ENCODE data around the gene JAKMIP2. TPM values are rescaled to one million over a fixed set of nuclear protein-coding genes. Genes with fewer than 3 reads are reported as not detected.

JAKMIP2 gene
- total and polyA plus RNA-seq, 8 donors: 0.19 to 2.6 (median 0.67) TPM

GRCh38 chr5:147673791-147674190, 108.7 kb downstream of the JAKMIP2 start:
- FAIRE-seq (no peak), ATAC-seq (no peak), DNase-seq (no peak)
- H3K27me3 ChIP-seq: no peaks in the 10 kb centered on the region
- H3K4me3 ChIP-seq: no peak overlapping the region
- intact Hi-C loops (cut with DNase I): no loop called here
- no peak overlapping the region for H3K27ac ChIP-seq
- no peaks in the 10 kb centered on the region for H3K4me1 ChIP-seq
- TF ChIP-seq CTCF (IDR thresholded peaks at IDR 0.05): no peak
- no peaks in the 10 kb centered on the region for H3K36me3 ChIP-seq
- no peaks in the 10 kb centered on the region for H3K9me3 ChIP-seq
- WGBS, 2 donors: 75 to 81% methylated on average over 2 of the region's 2 CpGs

DNA sequence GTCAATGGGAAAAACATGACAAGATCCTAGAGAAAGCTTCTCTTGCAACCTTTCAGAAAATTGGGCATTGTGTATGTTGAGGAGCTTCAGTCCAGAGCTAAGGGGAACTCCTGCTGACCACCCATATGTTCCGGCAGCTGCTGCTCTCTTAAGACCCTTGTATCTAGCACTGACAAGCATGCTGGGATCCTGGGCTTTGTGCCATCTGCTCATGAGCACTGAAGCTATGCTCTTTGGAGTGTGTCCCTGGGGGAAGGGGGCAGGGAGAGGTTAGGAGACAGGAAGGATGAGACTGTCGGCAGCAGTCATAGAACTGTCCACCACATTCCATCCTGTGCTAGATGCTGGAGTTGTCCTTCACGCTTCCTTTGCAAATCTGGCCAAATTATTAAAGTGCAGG, 109.3 kb downstream of the JAKMIP2 start:
- intact Hi-C loops (cut with DNase I): no loop called here
- DNase-seq: no peak
- TF ChIP-seq CTCF (IDR thresholded peaks at IDR 0.05): no peak

DNA sequence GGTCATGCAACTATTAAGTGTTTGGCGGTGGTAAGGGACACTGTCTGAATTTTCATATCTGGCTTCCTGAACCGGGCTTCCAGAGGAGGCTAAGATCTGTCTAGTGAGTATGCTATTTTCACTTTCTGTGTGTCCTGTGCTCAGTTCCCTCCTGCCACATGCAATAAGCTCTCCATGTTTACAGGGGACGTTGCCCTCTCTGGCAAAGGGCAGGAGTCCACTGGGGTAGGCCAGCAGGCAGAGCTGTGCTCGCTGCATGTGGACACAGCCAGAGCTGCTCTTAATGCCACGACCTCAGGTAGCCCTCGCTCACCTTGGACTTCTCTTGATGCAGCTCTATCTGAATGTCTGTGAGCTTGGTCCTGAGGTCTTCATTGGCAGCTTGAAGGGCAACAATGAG, 111.2 kb downstream of the JAKMIP2 start:
- 86 to 90% methylated on average over 6 of the region's 6 CpGs for WGBS, 2 donors
- ATAC-seq (no peak), FAIRE-seq (no peak), DNase-seq (no peak)
- Histone ChIP-seq H3K36me3 (no peaks in the 10 kb centered on the region), H3K9me3 (no peaks in the 10 kb centered on the region), H3K27me3 (no peaks in the 10 kb centered on the region), H3K4me3 (no peak overlapping the region), H3K4me1 (no peaks in the 10 kb centered on the region), H3K27ac (no peak overlapping the region)
- intact Hi-C loops (cut with DNase I): no loop called here
- TF ChIP-seq CTCF (IDR thresholded peaks at IDR 0.05): no peak

More for the DNA sequence above, 109.3 kb downstream of the JAKMIP2 start:
- no peaks in the 10 kb centered on the region for H3K27me3 ChIP-seq
- H3K4me3 ChIP-seq: no peak overlapping the region
- H3K9me3 ChIP-seq: no peaks in the 10 kb centered on the region
- FAIRE-seq: no peak
- WGBS, 2 donors: 71 to 81% methylated on average over 3 of the region's 3 CpGs
- no peaks in the 10 kb centered on the region for H3K4me1 ChIP-seq
- no peak overlapping the region for H3K27ac ChIP-seq
- H3K36me3 ChIP-seq: no peaks in the 10 kb centered on the region
- ATAC-seq: no peak

DNA sequence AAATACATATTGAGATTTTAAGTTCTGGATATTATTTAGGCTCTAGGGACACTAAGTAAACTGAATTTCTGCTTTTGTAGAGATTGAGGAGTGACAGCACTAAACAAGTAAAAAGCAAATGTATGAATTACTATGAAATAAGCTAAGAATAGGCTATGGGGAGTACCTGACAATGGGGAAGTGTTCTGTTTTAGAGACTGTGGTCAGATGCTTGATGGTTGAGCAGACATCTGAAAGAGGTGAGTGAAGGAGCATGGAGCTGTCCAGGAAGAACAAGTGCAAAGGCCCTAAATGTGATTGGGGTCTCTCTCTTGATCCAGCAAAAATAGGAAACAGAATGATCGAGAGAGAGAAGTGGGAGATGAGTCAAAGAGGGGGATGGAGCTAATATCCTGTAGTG, 111.7 kb downstream of the JAKMIP2 start:
- H3K36me3 ChIP-seq: no peaks in the 10 kb centered on the region
- WGBS, 2 donors: 82 to 100% methylated on average over 1 of the region's 1 CpG
- no peak overlapping the region for H3K4me3 ChIP-seq
- no peaks in the 10 kb centered on the region for H3K9me3 ChIP-seq
- DNase-seq (no peak), ATAC-seq (no peak), FAIRE-seq (no peak)
- no peaks in the 10 kb centered on the region for H3K27me3 ChIP-seq
- no peak overlapping the region for H3K27ac ChIP-seq
- TF ChIP-seq CTCF (IDR thresholded peaks at IDR 0.05): no peak
- H3K4me1 ChIP-seq: no peaks in the 10 kb centered on the region
- intact Hi-C loops (cut with DNase I): no loop called here

DNA sequence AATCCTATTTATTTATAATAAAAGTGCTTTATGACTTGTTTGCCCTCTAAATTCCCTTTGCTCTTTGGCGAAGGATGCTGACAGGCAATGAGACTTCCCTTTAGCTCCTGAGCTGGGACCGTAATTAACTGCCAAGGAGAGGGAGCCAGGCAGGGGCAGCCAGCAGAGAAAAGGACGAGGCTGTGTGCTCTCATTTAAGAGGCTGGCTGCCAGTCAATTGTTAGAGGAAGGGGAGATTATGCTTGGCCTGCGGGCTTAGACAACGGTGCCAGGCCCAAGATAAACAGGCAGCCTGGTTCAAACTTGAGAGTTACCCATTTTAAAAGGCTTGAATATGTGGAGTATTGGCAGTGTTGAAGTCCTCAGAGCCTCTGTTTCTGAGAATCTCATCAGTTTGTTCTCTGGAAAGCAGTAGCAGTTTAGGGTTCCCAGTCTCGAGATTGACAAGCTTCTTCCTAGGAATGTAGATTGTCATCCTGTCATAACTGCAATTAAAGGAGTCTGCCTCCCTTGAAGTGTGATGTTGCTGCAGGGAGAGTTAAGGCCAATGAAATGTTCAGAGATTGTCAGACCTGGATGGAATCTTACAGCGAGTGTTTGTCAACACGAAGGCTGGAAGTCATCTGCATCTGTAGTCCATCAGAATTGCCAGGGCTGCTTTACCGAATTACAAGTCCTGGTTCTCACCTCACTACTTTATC, 113.2 kb downstream of the JAKMIP2 start:
- no peak for FAIRE-seq
- no peak for TF ChIP-seq CTCF (IDR thresholded peaks at IDR 0.05)
- 37 to 51% methylated on average over 9 of the region's 9 CpGs for WGBS, 2 donors
- no peak overlapping the region for H3K27ac ChIP-seq
- H3K4me1 ChIP-seq: no peaks in the 10 kb centered on the region
- intact Hi-C loops (cut with DNase I): no loop called here
- no peak for DNase-seq
- H3K36me3 ChIP-seq: no peaks in the 10 kb centered on the region
- H3K4me3 ChIP-seq: no peak overlapping the region
- no peaks in the 10 kb centered on the region for H3K9me3 ChIP-seq
- ATAC-seq: peak in 1 of 4 donors; percentile 25
- H3K27me3 ChIP-seq: no peaks in the 10 kb centered on the region
